Effector CD8-positive, alpha-beta T cell (primary cell): ENCODE measurements around the gene ZNF575.
"Not testable (repeated sequence)": the region's sequence is repeated elsewhere in the genome, so short reads cannot be mapped to it uniquely, and the experiment has no call there.

Experiments
- DNase-seq: peaks from one replicate; lab custom pipeline; 2025; lab: John Stamatoyannopoulos, UW

The ZNF575 gene

GRCh38 chr19:43544077-43544476, 11.1 kb downstream of the ZNF575 start:
- no peak for DNase-seq

GRCh38 chr19:43545276-43545675, 12.3 kb downstream of the ZNF575 start:
- no peak for DNase-seq

GRCh38 chr19:43545981-43546380, 13.0 kb downstream of the ZNF575 start:
- no peak for DNase-seq

GRCh38 chr19:43546581-43546980, 13.6 kb downstream of the ZNF575 start:
- no peak for DNase-seq

GRCh38 chr19:43547926-43548325, 14.9 kb downstream of the ZNF575 start:
- not testable (repeated sequence) for DNase-seq

GRCh38 chr19:43548706-43549105, 15.7 kb downstream of the ZNF575 start:
- no peak for DNase-seq

- DNase-seq, result no peak
Observed at GRCh38 chr19:43551399-43552197, 18.6 kb downstream of the ZNF575 start.

GRCh38 chr19:43552198-43552450, 19.1 kb downstream of the ZNF575 start:
- DNase-seq, result no peak

GRCh38 chr19:43552616-43553015, 19.6 kb downstream of the ZNF575 start:
- DNase-seq, result no peak

GRCh38 chr19:43553656-43554055, 20.7 kb downstream of the ZNF575 start:
- no peak for DNase-seq

- DNase-seq, result no peak
Observed at GRCh38 chr19:43554317-43554895, 21.4 kb downstream of the ZNF575 start.

GRCh38 chr19:43555185-43555770, 22.3 kb downstream of the ZNF575 start:
- peak; percentile 69 for DNase-seq

- DNase-seq, result no peak
Observed at GRCh38 chr19:43560687-43561086, 27.7 kb downstream of the ZNF575 start.

- DNase-seq, result no peak
Observed at GRCh38 chr19:43561139-43561970, 28.4 kb downstream of the ZNF575 start.

GRCh38 chr19:43562226-43562697, 29.3 kb downstream of the ZNF575 start:
- DNase-seq, result no peak

- peak; percentile 28 for DNase-seq
Observed at GRCh38 chr19:43562698-43563241, 29.8 kb downstream of the ZNF575 start.

- no peak for DNase-seq
Observed at GRCh38 chr19:43563816-43564457, 30.9 kb downstream of the ZNF575 start.

GRCh38 chr19:43564800-43565199, 31.8 kb downstream of the ZNF575 start:
- no peak for DNase-seq

- DNase-seq, result no peak
Observed at GRCh38 chr19:43569657-43570056, 36.7 kb downstream of the ZNF575 start.

- DNase-seq, result no peak
Observed at GRCh38 chr19:43570174-43570791, 37.3 kb downstream of the ZNF575 start.

GRCh38 chr19:43572171-43572588, 39.2 kb downstream of the ZNF575 start:
- no peak for DNase-seq
